ENCODE data around the gene GIPC1. TPM values are rescaled to one million over a fixed set of nuclear protein-coding genes. Genes with fewer than 3 reads are reported as not detected.

Gene GIPC1
- total and polyA plus RNA-seq, 9 of the 15 experiments (the other 6 are each of a cell fraction or from before 2014, with no cell fraction given) = 0.49 to 54.7 (median 24.8) TPM

DNA sequence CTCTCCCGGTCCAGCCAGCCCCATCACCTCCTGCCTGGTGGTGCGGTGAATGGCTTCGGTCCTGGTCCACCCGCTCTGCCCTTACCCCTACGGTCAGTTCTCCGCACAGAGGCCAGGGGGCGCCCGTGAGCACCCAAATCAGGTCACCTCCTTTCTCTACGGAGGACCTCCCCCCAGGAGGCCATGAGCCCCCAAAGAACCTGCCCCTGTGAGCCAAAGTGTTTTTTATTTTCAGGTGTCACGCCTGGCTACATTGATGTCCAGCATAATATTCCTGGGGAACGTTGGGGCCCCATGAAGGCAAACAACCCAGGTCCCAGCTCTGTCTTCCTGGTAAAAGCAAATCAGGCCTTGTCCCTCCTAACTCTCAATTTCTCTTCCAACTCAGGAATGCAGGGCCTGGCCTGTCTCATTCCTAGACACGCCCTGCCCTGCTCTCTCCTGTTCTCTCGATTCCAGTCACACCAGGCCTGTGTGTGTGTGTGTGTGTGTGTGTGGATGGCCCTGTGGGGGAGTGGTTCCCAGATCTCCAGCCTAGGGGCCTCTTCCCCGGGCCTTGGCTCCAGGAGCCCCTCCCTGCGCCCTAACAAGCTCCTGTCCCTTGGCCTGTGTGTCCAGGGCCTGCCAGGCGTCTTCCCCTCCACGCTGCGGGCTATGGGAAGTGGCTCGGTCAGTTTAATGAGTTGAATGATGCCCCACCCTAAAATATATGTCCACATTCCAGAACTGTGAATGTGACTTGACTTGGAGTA is 9.7 kb upstream of the GIPC1 start (continued):
- TF ChIP-seq, protein P1, sequence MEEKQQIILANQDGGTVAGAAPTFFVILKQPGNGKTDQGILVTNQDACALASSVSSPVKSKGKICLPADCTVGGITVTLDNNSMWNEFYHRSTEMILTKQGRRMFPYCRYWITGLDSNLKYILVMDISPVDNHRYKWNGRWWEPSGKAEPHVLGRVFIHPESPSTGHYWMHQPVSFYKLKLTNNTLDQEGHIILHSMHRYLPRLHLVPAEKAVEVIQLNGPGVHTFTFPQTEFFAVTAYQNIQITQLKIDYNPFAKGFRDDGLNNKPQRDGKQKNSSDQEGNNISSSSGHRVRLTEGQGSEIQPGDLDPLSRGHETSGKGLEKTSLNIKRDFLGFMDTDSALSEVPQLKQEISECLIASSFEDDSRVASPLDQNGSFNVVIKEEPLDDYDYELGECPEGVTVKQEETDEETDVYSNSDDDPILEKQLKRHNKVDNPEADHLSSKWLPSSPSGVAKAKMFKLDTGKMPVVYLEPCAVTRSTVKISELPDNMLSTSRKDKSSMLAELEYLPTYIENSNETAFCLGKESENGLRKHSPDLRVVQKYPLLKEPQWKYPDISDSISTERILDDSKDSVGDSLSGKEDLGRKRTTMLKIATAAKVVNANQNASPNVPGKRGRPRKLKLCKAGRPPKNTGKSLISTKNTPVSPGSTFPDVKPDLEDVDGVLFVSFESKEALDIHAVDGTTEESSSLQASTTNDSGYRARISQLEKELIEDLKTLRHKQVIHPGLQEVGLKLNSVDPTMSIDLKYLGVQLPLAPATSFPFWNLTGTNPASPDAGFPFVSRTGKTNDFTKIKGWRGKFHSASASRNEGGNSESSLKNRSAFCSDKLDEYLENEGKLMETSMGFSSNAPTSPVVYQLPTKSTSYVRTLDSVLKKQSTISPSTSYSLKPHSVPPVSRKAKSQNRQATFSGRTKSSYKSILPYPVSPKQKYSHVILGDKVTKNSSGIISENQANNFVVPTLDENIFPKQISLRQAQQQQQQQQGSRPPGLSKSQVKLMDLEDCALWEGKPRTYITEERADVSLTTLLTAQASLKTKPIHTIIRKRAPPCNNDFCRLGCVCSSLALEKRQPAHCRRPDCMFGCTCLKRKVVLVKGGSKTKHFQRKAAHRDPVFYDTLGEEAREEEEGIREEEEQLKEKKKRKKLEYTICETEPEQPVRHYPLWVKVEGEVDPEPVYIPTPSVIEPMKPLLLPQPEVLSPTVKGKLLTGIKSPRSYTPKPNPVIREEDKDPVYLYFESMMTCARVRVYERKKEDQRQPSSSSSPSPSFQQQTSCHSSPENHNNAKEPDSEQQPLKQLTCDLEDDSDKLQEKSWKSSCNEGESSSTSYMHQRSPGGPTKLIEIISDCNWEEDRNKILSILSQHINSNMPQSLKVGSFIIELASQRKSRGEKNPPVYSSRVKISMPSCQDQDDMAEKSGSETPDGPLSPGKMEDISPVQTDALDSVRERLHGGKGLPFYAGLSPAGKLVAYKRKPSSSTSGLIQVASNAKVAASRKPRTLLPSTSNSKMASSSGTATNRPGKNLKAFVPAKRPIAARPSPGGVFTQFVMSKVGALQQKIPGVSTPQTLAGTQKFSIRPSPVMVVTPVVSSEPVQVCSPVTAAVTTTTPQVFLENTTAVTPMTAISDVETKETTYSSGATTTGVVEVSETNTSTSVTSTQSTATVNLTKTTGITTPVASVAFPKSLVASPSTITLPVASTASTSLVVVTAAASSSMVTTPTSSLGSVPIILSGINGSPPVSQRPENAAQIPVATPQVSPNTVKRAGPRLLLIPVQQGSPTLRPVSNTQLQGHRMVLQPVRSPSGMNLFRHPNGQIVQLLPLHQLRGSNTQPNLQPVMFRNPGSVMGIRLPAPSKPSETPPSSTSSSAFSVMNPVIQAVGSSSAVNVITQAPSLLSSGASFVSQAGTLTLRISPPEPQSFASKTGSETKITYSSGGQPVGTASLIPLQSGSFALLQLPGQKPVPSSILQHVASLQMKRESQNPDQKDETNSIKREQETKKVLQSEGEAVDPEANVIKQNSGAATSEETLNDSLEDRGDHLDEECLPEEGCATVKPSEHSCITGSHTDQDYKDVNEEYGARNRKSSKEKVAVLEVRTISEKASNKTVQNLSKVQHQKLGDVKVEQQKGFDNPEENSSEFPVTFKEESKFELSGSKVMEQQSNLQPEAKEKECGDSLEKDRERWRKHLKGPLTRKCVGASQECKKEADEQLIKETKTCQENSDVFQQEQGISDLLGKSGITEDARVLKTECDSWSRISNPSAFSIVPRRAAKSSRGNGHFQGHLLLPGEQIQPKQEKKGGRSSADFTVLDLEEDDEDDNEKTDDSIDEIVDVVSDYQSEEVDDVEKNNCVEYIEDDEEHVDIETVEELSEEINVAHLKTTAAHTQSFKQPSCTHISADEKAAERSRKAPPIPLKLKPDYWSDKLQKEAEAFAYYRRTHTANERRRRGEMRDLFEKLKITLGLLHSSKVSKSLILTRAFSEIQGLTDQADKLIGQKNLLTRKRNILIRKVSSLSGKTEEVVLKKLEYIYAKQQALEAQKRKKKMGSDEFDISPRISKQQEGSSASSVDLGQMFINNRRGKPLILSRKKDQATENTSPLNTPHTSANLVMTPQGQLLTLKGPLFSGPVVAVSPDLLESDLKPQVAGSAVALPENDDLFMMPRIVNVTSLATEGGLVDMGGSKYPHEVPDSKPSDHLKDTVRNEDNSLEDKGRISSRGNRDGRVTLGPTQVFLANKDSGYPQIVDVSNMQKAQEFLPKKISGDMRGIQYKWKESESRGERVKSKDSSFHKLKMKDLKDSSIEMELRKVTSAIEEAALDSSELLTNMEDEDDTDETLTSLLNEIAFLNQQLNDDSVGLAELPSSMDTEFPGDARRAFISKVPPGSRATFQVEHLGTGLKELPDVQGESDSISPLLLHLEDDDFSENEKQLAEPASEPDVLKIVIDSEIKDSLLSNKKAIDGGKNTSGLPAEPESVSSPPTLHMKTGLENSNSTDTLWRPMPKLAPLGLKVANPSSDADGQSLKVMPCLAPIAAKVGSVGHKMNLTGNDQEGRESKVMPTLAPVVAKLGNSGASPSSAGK (IDR thresholded peaks at IDR 0.05) = no peak
- no peak for TF ChIP-seq CBX8 (IDR thresholded peaks at IDR 0.05; ENCODE audit: borderline replicate concordance, extremely low read depth, low read depth, low read length, poor library complexity, severe bottlenecking)
- TF ChIP-seq, protein P2, sequence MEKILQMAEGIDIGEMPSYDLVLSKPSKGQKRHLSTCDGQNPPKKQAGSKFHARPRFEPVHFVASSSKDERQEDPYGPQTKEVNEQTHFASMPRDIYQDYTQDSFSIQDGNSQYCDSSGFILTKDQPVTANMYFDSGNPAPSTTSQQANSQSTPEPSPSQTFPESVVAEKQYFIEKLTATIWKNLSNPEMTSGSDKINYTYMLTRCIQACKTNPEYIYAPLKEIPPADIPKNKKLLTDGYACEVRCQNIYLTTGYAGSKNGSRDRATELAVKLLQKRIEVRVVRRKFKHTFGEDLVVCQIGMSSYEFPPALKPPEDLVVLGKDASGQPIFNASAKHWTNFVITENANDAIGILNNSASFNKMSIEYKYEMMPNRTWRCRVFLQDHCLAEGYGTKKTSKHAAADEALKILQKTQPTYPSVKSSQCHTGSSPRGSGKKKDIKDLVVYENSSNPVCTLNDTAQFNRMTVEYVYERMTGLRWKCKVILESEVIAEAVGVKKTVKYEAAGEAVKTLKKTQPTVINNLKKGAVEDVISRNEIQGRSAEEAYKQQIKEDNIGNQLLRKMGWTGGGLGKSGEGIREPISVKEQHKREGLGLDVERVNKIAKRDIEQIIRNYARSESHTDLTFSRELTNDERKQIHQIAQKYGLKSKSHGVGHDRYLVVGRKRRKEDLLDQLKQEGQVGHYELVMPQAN (IDR thresholded peaks at IDR 0.05; ENCODE audit: borderline replicate concordance) = no peak

All from K562 (cell line).